ENCODE data around the gene MDM4. TPM values are rescaled to one million over a fixed set of nuclear protein-coding genes. Genes with fewer than 3 reads are reported as not detected.
A peak's percentile ranks its signal among the peaks of the same experiment; 100 is the strongest.
"Not testable (repeated sequence)": the region's sequence is repeated elsewhere in the genome, so short reads cannot be mapped to it uniquely, and the experiment has no call there.

Gene MDM4
- polyA plus RNA-seq, 6 donors from 2014 or later: 12.6 to 50.8 (median 28.2) TPM

DNA sequence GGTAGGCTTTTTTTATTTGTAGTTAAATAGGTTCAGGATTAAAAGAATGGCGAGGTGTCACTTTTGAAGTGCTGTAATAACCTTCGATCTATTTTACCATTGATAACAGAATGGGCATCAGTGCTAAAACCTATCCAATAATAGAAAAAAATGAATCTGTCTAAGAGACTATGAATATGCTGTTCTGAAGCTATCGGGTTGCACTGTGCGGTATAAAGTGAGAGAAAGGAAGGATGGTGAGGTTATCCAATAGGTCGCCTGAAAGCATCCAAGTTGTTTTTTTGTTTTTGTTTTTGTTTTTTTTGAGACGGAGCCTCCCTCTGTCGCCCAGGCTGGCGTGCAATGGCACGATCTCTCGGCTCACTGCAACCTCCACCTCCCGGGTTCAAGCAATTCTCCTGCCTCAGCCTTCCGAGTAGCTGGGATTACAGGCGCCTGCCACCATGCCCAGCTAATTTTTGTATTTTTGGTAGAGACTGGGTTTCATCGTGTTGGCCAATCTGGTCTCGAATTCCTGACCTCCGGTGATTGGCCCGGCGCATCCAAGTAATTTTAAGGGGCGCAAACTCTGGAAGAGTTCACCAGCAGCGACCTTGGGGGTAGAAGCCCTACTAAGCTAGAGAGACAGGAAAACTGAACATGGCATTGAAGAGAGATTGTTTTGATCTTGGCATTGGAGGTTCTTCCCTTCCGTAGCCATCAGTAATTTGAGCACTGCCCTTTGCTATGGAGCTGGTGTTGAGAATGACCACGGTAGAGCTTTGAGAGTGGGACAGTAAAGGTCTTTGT lies 8.7 kb upstream of the MDM4 start:
- ATAC-seq (ENCODE audit: low read depth in 2 of 2) (peak; percentile 4 to 16), DNase-seq (no peak)
- Mint-ChIP-seq H3K36me3 (peaks cover 6 to 8% of the 10 kb centered on the region in 2 donors), H3K27ac (peak overlapping the region in 5 of 6 donors; percentile 96 to 100 (median 99)), H3K4me3 (peak overlapping the region; percentile 90 to 97 (median 94)), H3K9me3 (peaks cover 0 to 11% (median 2%) of the 10 kb centered on the region in 7 donors), H3K4me1 (peaks cover 42 to 80% (median 61%) of the 10 kb centered on the region in 3 donors), H3K27me3 (peaks cover 0 to 10% (median 6%) of the 10 kb centered on the region in 3 donors)

- ATAC-seq (ENCODE audit: low read depth in 2 of 2) (no peak), DNase-seq (no peak)
- Mint-ChIP-seq H3K4me3 (peak overlapping the region in 5 of 8 donors; percentile 45 to 95 (median 64)), H3K9me3 (peaks cover 0 to 11% (median 2%) of the 10 kb centered on the region in 7 donors), H3K27me3 (peaks cover 0 to 10% (median 6%) of the 10 kb centered on the region in 3 donors), H3K4me1 (peaks cover 41 to 81% (median 54%) of the 10 kb centered on the region in 3 donors), H3K27ac (peak overlapping the region in 3 of 6 donors; percentile 30 to 81 (median 72)), H3K36me3 (peaks cover 6 to 8% of the 10 kb centered on the region in 2 donors)
Measured at GRCh38 chr1:204509186-204509635, 7.0 kb upstream of the MDM4 start.

- peak overlapping the region in 5 of 6 donors; percentile 83 to 100 (median 95) for H3K27ac Mint-ChIP-seq
- ATAC-seq (ENCODE audit: low read depth in 2 of 2) (no peak), DNase-seq (no peak)
- peaks cover 3% of the 10 kb centered on the region in 2 donors for H3K36me3 Mint-ChIP-seq
- peaks cover 0 to 8% (median 0%) of the 10 kb centered on the region in 7 donors for H3K9me3 Mint-ChIP-seq
- H3K27me3 Mint-ChIP-seq: peaks cover 0 to 8% (median 3%) of the 10 kb centered on the region in 3 donors
- H3K4me1 Mint-ChIP-seq: peaks cover 32 to 79% (median 52%) of the 10 kb centered on the region in 3 donors
- H3K4me3 Mint-ChIP-seq: peak overlapping the region in 7 of 8 donors; percentile 16 to 81 (median 62)
Measured at GRCh38 chr1:204511366-204511765, 4.8 kb upstream of the MDM4 start.

DNA sequence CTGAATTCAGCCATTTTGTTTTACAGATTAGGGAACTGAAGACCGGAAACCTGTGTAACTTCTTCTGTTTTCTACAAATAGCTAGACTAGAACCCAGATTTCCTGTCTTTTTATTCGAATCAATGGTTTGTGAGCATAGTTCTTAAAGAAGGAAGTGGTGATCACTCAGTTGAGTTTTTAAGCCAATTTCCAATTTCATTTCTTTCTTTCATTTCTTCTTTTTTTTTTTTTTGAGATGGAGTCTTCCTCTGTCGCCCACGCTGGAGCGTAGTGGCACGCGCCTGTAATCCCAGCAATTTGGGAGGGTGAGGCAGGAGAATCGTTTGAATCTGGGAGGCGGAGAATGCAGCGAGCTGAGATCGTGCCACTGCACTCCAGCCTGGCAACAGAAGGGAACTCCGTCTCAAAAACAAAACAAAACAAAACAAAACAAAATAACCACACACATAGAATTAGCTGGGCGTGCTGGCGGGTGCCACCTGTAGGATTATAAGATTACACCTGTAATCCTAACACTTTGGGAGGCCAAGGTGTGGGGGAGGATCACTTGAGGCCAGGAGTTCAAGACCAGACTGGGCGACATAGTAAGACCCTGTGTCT lies 3.0 kb upstream of the MDM4 start:
- H3K36me3 Mint-ChIP-seq: peaks cover 1 to 4% of the 10 kb centered on the region in 2 donors
- H3K27me3 Mint-ChIP-seq: no peaks in the 10 kb centered on the region
- ATAC-seq (ENCODE audit: low read depth in 2 of 2) (peak; percentile 61 to 62), DNase-seq (peak; percentile 86)
- peak overlapping the region in 5 of 6 donors; percentile 99 to 100 (median 99) for H3K27ac Mint-ChIP-seq
- H3K4me1 Mint-ChIP-seq: peaks cover 19 to 80% (median 43%) of the 10 kb centered on the region in 3 donors
- H3K9me3 Mint-ChIP-seq: peaks cover 0 to 4% (median 0%) of the 10 kb centered on the region in 7 donors
- H3K4me3 Mint-ChIP-seq: peak overlapping the region in 7 of 8 donors; percentile 86 to 96 (median 91)

DNA sequence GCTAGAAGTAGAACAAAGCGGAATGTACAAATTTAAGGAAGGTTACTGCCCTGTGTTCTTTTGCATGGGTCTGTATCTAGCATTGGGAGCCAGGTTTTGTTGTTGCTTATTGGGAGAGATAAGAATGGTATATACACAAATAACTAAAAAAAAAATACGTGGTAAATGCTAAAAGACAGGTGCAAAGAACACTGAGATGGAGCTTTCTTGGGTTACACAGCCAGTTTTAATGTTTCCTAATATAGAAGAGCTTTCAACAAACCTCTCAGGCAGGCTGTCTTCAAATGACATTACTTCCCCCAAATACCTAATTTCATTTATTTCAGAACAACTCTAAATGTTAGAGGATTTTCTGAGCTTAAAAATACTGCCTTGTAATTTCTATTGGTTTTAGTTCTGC lies 1.4 kb upstream of the MDM4 start:
- peak overlapping the region in 3 of 6 donors; percentile 75 to 95 (median 78) for H3K27ac Mint-ChIP-seq
- no peaks in the 10 kb centered on the region for H3K27me3 Mint-ChIP-seq
- peaks cover 26 to 82% (median 51%) of the 10 kb centered on the region in 3 donors for H3K4me1 Mint-ChIP-seq
- ATAC-seq (ENCODE audit: low read depth in 2 of 2) (no peak), DNase-seq (no peak)
- H3K4me3 Mint-ChIP-seq: peak overlapping the region in 4 of 8 donors; percentile 63 to 83 (median 70)
- peaks cover 0 to 4% (median 0%) of the 10 kb centered on the region in 7 donors for H3K9me3 Mint-ChIP-seq
- H3K36me3 Mint-ChIP-seq: peaks cover 11% of the 10 kb centered on the region in 2 donors

DNA sequence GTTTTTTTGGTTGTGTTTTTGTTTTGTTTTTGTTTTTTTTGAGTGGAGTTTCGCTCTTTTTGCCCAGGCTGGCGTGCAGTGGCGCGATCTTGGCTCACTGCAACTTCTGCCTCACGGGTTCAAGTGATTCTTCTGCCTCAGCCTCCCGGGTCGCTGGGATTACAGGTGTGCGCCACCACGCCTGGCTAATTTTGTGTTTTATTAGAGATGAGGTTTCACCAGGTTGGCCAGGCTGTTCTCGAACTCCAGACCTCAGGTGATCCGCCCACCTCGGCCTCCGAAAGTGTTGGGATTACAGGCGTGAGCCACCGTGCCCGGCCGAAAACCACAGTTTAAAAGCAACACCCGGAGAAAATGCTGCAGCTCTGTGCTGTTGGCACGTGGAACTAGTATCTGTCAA lies 1.2 kb downstream of the MDM4 start:
- not testable (repeated sequence) for H3K27me3 Mint-ChIP-seq, H3K4me3 Mint-ChIP-seq
- H3K4me1 Mint-ChIP-seq: peaks cover 42 to 81% (median 66%) of the 10 kb centered on the region in 3 donors

DNA sequence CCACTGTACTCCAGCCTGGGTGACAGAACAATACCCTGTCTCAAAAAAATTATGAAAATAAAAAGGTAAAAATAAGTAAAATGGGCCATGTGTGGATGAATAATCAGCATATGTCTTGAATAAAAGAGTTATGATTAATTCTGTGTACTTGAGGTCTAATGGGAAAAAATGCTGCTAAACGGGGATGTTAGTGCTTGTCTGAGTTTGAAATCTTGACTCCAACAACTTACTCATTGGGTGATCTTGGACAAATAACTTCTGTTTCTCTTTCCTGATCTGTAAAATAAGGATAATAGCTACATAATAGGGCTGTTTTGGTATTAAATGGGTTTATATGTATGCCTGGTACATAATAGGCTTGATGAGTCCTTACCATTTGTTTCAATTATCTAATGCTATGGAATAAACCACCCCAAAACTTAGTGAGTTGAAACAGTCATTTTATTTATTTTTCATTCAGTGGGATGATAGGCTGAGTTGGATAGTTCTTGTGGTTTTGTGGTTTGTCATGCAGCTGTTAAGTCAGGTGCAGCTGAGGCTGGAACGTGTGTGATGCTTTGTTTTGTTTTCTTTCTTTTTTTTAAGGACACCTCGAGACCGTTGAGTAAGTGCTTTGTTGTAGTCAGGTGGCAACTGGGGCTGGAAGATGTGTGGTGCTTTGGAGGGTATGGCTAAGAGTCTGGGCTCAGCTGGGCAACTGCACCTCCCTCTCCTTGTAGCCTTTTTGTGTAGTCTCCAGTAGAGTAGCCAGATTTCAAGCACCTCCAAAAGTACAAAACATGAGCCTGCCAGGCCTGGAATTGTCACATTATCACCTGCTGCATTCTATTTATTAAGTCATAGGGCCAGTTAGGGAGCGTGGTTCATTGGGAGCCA lies 4.9 kb downstream of the MDM4 start:
- peaks cover 0 to 20% (median 10%) of the 10 kb centered on the region in 7 donors for H3K9me3 Mint-ChIP-seq
- H3K27ac Mint-ChIP-seq: peak overlapping the region in 4 of 6 donors; percentile 97 to 99 (median 98)
- H3K4me3 Mint-ChIP-seq: peak overlapping the region in 4 of 8 donors; percentile 70 to 87 (median 84)
- peak; percentile 72 for ATAC-seq (ENCODE audit: low read depth in 2 of 2)
- H3K36me3 Mint-ChIP-seq: peaks cover 22 to 25% of the 10 kb centered on the region in 2 donors
- peak; percentile 88 for DNase-seq
- H3K4me1 Mint-ChIP-seq: peaks cover 50 to 82% (median 71%) of the 10 kb centered on the region in 3 donors
- no peaks in the 10 kb centered on the region for H3K27me3 Mint-ChIP-seq

More for the DNA sequence above, 1.2 kb downstream of the MDM4 start:
- H3K9me3 Mint-ChIP-seq; DNase-seq; ATAC-seq (ENCODE audit: low read depth in 2 of 2); H3K27ac Mint-ChIP-seq: not testable (repeated sequence)
- H3K36me3 Mint-ChIP-seq: peaks cover 11 to 13% of the 10 kb centered on the region in 2 donors

DNA sequence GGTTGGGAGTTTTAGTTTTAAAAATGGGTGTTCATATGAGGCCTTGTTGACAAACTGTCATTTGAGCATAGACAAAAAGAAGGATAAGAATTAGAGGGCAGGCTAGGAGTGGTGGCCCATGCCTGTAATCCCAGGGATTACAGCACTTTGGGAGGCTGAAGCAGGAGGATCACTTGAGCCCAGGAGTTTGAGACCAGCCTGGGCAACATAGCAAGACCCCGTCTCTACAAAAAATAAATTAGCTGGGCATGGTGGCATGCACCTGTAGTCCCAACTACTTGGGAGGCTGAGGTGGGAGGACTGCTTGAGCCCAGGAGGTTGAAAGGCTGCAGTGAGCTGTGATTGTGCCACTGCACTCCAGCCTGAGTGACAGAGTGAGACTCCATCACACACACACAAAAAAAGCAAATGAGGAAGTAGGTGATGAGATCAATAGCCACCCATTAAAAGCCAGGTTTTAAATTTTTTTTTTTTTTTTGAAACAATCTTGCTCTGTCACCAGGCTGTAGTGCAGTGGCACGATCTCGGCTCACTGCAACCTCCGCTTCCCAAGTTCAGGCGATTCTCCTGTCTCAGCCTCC lies 5.8 kb downstream of the MDM4 start:
- peak overlapping the region in 4 of 6 donors; percentile 97 to 99 (median 98) for H3K27ac Mint-ChIP-seq

DNA sequence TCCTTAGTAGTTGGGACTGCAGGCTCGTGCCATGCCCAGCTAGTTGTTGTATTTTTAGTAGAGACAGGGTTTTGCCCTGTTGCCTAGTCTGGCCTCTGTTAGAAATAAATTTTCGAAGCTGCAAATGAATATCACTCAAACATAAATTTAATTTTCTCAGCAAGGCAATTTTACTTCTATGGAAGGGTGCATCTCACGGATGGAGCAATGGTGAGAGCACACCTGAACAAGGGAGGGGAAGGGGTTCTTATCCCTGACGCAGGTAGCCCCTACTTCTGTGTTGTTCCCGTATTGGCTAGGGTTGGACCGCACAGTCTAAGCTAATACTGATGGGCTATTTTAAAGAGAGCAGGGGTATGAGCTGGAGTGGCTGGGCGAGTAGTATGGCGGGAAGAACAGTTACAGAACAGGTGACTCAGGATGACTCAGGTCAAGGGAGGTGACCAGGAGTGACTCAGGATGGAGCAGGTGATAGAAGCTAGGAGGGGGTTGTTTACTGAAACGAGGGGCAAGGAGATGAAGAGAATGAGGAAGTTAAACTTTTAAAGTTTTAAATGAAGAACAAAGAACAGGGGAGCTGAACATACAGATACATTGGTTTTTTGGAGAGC lies 7.5 kb downstream of the MDM4 start:
- DNase-seq: no peak
- H3K9me3 Mint-ChIP-seq: peaks cover 0 to 20% (median 10%) of the 10 kb centered on the region in 7 donors
- ATAC-seq (ENCODE audit: low read depth in 2 of 2): no peak
- peak overlapping the region; percentile 32 to 90 (median 61) for H3K4me3 Mint-ChIP-seq
- H3K27ac Mint-ChIP-seq: peak overlapping the region; percentile 52 to 98 (median 88)
- H3K36me3 Mint-ChIP-seq: peaks cover 16% of the 10 kb centered on the region in 2 donors
- peaks cover 45 to 70% (median 57%) of the 10 kb centered on the region in 3 donors for H3K4me1 Mint-ChIP-seq
- no peaks in the 10 kb centered on the region for H3K27me3 Mint-ChIP-seq

More for the DNA sequence above, 5.8 kb downstream of the MDM4 start:
- Mint-ChIP-seq H3K9me3 (peaks cover 0 to 20% (median 10%) of the 10 kb centered on the region in 7 donors), H3K4me3 (peak overlapping the region in 6 of 8 donors; percentile 73 to 89 (median 84)), H3K4me1 (peaks cover 50 to 82% (median 71%) of the 10 kb centered on the region in 3 donors), H3K36me3 (peaks cover 22 to 25% of the 10 kb centered on the region in 2 donors)
- ATAC-seq (ENCODE audit: low read depth in 2 of 2) (peak; percentile 46 to 51), DNase-seq (peak; percentile 59)
- not testable (repeated sequence) for H3K27me3 Mint-ChIP-seq

DNA sequence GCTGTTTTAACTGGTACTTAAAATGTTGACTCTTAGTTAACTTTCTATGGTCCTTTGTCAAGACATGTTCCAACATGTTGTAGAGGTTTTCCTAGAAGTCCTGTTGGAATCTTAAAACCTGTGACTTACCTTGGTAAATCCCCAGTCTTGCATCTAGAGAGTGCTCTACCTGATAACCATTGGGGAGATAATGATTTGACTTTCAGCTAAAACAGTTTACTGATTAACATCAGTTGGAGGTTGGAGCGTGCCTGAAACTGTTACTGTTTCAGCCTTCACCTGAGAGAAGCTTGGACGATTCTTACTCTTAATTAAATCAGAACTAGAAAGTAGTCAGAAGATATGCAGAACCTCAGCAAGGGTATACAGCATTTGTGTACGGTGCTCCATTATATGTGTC lies 8.8 kb downstream of the MDM4 start:
- H3K36me3 Mint-ChIP-seq: peaks cover 11 to 14% of the 10 kb centered on the region in 2 donors
- peaks cover 40 to 61% (median 44%) of the 10 kb centered on the region in 3 donors for H3K4me1 Mint-ChIP-seq

GRCh38 chr1:204528241-204528640 lies 12.0 kb downstream of the MDM4 start:
- peaks cover 25 to 60% (median 33%) of the 10 kb centered on the region in 3 donors for H3K4me1 Mint-ChIP-seq
- peaks cover 0 to 11% (median 7%) of the 10 kb centered on the region in 7 donors for H3K9me3 Mint-ChIP-seq
- H3K27ac Mint-ChIP-seq: peak overlapping the region in 5 of 6 donors; percentile 33 to 88 (median 61)
- H3K27me3 Mint-ChIP-seq: no peaks in the 10 kb centered on the region
- H3K36me3 Mint-ChIP-seq: peaks cover 24 to 33% of the 10 kb centered on the region in 2 donors
- DNase-seq (no peak), ATAC-seq (ENCODE audit: low read depth in 2 of 2) (no peak)
- no peak overlapping the region for H3K4me3 Mint-ChIP-seq

More for the DNA sequence above, 8.8 kb downstream of the MDM4 start:
- peaks cover 0 to 20% (median 10%) of the 10 kb centered on the region in 7 donors for H3K9me3 Mint-ChIP-seq
- peak overlapping the region in 6 of 8 donors; percentile 31 to 60 (median 44) for H3K4me3 Mint-ChIP-seq
- no peak for ATAC-seq (ENCODE audit: low read depth in 2 of 2)
- DNase-seq: no peak
- peak overlapping the region in 4 of 6 donors; percentile 34 to 92 (median 64) for H3K27ac Mint-ChIP-seq
- no peaks in the 10 kb centered on the region for H3K27me3 Mint-ChIP-seq
